HG02763 (cell line): ENCODE data around the gene SDR42E2.
"Not testable (repeated sequence)": the region's sequence is repeated elsewhere in the genome, so short reads cannot be mapped to it uniquely, and the experiment has no call there.

Experiments used
- ATAC-seq: cut with Tn5 transposase; IDR thresholded peaks from one replicate; pipeline ENCODE4 v1.9.1; 2021; ENCODE audit warnings: mild to moderate bottlenecking, moderate library complexity; ENCODE audit not compliant: unreplicated experiment

The SDR42E2 gene

GRCh38 chr16:22161401-22161800 is 905 bp upstream of the SDR42E2 start:
- ATAC-seq: no peak

GRCh38 chr16:22162656-22163009 is 327 bp downstream of the SDR42E2 start:
- no peak for ATAC-seq

- no peak for ATAC-seq
These were observed 1.5 kb downstream of the SDR42E2 start for GRCh38 chr16:22163806-22164205.

- ATAC-seq: no peak
These were observed 2.2 kb downstream of the SDR42E2 start for GRCh38 chr16:22164482-22164881.

GRCh38 chr16:22165508-22166285 is 3.4 kb downstream of the SDR42E2 start:
- ATAC-seq: no peak

- ATAC-seq: no peak
These were observed 9.6 kb downstream of the SDR42E2 start for GRCh38 chr16:22171953-22172352.

GRCh38 chr16:22172642-22173041 is 10.3 kb downstream of the SDR42E2 start:
- not testable (repeated sequence) for ATAC-seq

- ATAC-seq: no peak
These were observed 12.3 kb downstream of the SDR42E2 start for GRCh38 chr16:22174642-22175041.

- ATAC-seq: no peak
These were observed 15.9 kb downstream of the SDR42E2 start for GRCh38 chr16:22177968-22178930.

- ATAC-seq: no peak
These were observed 19.1 kb downstream of the SDR42E2 start for GRCh38 chr16:22181426-22181825.

- ATAC-seq: no peak
These were observed 19.5 kb downstream of the SDR42E2 start for GRCh38 chr16:22181843-22182242.

- no peak for ATAC-seq
These were observed 21.0 kb downstream of the SDR42E2 start for GRCh38 chr16:22183335-22183734.

GRCh38 chr16:22183901-22184614 is 21.8 kb downstream of the SDR42E2 start:
- ATAC-seq: no peak

- no peak for ATAC-seq
These were observed 22.3 kb downstream of the SDR42E2 start for GRCh38 chr16:22184615-22184968.

GRCh38 chr16:22186517-22186916 is 24.2 kb downstream of the SDR42E2 start:
- ATAC-seq: no peak

GRCh38 chr16:22188267-22188594 is 25.9 kb downstream of the SDR42E2 start:
- ATAC-seq: no peak

GRCh38 chr16:22188595-22189442 is 26.5 kb downstream of the SDR42E2 start:
- ATAC-seq: no peak

GRCh38 chr16:22189473-22190080 is 27.3 kb downstream of the SDR42E2 start:
- ATAC-seq: no peak

- peak; percentile 63 for ATAC-seq
These were observed 27.9 kb downstream of the SDR42E2 start for GRCh38 chr16:22190081-22190775.
